Measurements from ENCODE around the gene CYTH1. TPM values are rescaled to one million over a fixed set of nuclear protein-coding genes. Genes with fewer than 3 reads are reported as not detected.

CYTH1 gene
- total and polyA plus RNA-seq, 3 donors from 2014 or later, result 40.8 to 47.9 (median 42.2) TPM

DNA sequence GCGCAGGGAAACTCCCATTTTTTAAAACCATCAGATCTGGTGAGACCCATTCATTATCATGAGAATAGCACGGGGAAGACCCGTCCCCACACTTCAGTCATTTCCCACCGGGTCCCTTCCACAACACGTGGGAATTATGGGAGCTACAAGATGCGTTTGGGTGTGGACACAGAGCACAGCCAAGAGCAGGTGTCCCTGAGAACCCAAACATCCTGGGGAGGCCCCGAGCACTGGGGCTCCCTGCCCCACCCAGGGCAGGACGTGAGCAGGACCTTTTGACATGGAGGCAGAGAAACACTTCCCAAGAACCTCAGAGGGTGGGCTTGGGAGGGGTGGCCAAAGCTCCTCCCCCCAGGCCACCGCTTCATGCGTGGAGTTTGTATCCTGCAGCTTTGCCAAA is 115.0 kb downstream of the CYTH1 start:
- Histone ChIP-seq H3K36me3 (ENCODE audit: low read depth, missing control alignments) (no peaks in the 10 kb centered on the region), H3K4me3 (no peak overlapping the region), H3K4me1 (no peaks in the 10 kb centered on the region), H3K27me3 (no peaks in the 10 kb centered on the region), H3K9me3 (no peaks in the 10 kb centered on the region), H3K27ac (no peak overlapping the region)
- intact Hi-C loops (cut with DNase I; ENCODE audit: low total_unique reads), result no loop called here
- WGBS, 2 donors, result 89 to 93% methylated on average over 8 to 10 of the region's 10 CpGs
- TF ChIP-seq CTCF (IDR thresholded peaks at IDR 0.05), result no peak
- no peak for TF ChIP-seq POLR2A (IDR thresholded peaks at IDR 0.05)
- no peak for DNase-seq

GRCh38 chr17:78665952-78666920 is 115.8 kb downstream of the CYTH1 start:
- 71 to 74% methylated on average over 18 to 19 of the region's 19 CpGs for WGBS, 2 donors
- Histone ChIP-seq H3K27me3 (no peaks in the 10 kb centered on the region), H3K27ac (no peak overlapping the region), H3K9me3 (no peaks in the 10 kb centered on the region), H3K4me3 (no peak overlapping the region), H3K4me1 (no peaks in the 10 kb centered on the region), H3K36me3 (ENCODE audit: low read depth, missing control alignments) (no peaks in the 10 kb centered on the region)
- intact Hi-C loops (cut with DNase I; ENCODE audit: low total_unique reads), result no loop called here
- no peak for DNase-seq
- no peak for TF ChIP-seq CTCF (IDR thresholded peaks at IDR 0.05)
- TF ChIP-seq POLR2A (IDR thresholded peaks at IDR 0.05), result no peak

DNA sequence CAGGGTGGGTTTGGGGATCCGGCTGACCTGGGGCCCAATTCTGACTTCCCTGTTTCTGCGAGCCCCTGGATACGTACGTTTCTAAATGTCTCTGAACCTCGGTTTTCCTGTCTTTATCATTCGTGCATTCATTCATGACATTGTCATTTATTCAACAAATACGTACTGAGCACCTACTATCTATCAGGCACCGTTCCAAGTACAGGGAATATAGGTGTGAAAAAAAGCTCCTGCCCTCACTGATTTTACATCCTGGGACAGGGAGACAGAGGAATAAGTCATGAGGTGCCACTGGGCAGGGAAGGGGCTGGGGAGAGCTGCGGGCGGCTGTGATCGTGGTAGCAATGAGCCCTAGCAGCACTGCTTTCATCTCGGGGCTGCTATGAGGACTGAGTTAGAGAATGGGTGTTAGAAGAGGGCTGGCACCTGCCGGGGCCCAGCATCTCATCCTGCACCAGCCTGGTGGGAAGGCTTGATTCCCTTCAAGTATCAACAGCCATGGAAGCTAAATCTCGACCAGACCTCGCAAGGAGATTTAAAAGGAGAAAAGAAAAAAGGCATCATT is 116.6 kb downstream of the CYTH1 start:
- Histone ChIP-seq H3K27ac (no peak overlapping the region), H3K4me1 (no peaks in the 10 kb centered on the region), H3K9me3 (no peaks in the 10 kb centered on the region), H3K27me3 (no peaks in the 10 kb centered on the region), H3K4me3 (no peak overlapping the region), H3K36me3 (ENCODE audit: low read depth, missing control alignments) (no peaks in the 10 kb centered on the region)
- TF ChIP-seq CTCF (IDR thresholded peaks at IDR 0.05), result no peak
- TF ChIP-seq POLR2A (IDR thresholded peaks at IDR 0.05), result no peak
- intact Hi-C loops (cut with DNase I; ENCODE audit: low total_unique reads), result no loop called here
- 66 to 68% methylated on average over 15 of the region's 15 CpGs for WGBS, 2 donors
- DNase-seq, result no peak

GRCh38 chr17:78664476-78665386 is 117.3 kb downstream of the CYTH1 start:
- 87 to 88% methylated on average over 12 to 24 of the region's 24 CpGs for WGBS, 2 donors
- intact Hi-C loops (cut with DNase I; ENCODE audit: low total_unique reads), result no loop called here
- H3K9me3 ChIP-seq, result no peaks in the 10 kb centered on the region

More at GRCh38 chr17:78664476-78665386, 117.3 kb downstream of the CYTH1 start:
- TF ChIP-seq POLR2A (IDR thresholded peaks at IDR 0.05) (no peak), CTCF (IDR thresholded peaks at IDR 0.05) (no peak)
- no peaks in the 10 kb centered on the region for H3K36me3 ChIP-seq (ENCODE audit: low read depth, missing control alignments)
- DNase-seq, result no peak
- no peaks in the 10 kb centered on the region for H3K27me3 ChIP-seq
- H3K4me1 ChIP-seq, result no peaks in the 10 kb centered on the region
- no peak overlapping the region for H3K4me3 ChIP-seq
- H3K27ac ChIP-seq, result no peak overlapping the region

All from testis (tissue), 3 donors.